GM10248 (cell line): ENCODE results near the gene STT3A.

Experiments
- CTCF ChIA-PET: fragments of 300-600 bp; sonication (Branson Sonifier 250); formaldehyde crosslinking; extraction: SDS; loops from one replicate; lab custom pipeline; 2021; ENCODE audit warnings: antibody characterized with exemption; lab: Yijun Ruan, JAX
- POLR2A ChIA-PET: fragments of 350-650 bp; sonication (Branson Sonifier 250); formaldehyde crosslinking; extraction: SDS; loops from one replicate; lab custom pipeline; 2020; ENCODE audit warnings: antibody characterized with exemption; lab: Yijun Ruan, JAX
- DNase-seq: peaks from one replicate; pipeline ENCODE4 v3.0.0; 2012; ENCODE audit errors: extremely low spot score
- CTCF ChIP-seq: IDR thresholded peaks from 2 replicates; pipeline ENCODE4 v1.5.1; 2012; ENCODE audit warnings: mild to moderate bottlenecking, low read depth; ENCODE audit errors: extremely low read depth, missing control alignments, control extremely low read depth

STT3A gene

DNA sequence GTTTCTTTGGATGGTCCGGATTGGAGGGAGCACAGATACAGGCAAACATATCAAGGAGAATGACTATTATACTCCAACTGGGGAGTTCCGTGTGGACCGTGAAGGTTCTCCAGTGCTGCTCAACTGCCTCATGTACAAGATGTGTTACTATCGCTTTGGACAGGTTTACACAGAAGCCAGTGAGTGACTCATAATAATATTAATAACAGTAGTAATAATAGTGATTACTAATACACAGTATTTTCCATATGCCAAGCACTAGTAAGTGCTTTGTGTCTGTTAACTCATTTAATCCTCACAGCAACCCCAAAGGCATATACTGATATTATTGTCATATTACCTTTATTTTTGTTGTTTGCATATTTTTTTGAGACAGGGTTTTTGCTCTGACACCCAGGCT lies 25.7 kb downstream of the STT3A start:
- CTCF ChIA-PET, result no interaction called here
- POLR2A ChIA-PET, result no interaction called here
- no peak for DNase-seq
- TF ChIP-seq CTCF, result no peak

- no peak for TF ChIP-seq CTCF
- DNase-seq, result no peak
- ChIA-PET POLR2A (no interaction called here), CTCF (interaction anchor here (0.9 to 1.2 kb wide), 3 partner anchors 13 to 47 kb away, joined by 3 to 4 read pairs (median 3); no protein-coding TSS in a partner anchor)
These were observed 29.3 kb downstream of the STT3A start for GRCh38 chr11:125621995-125622394.

GRCh38 chr11:125623064-125623463 lies 30.4 kb downstream of the STT3A start:
- no peak for TF ChIP-seq CTCF
- CTCF ChIA-PET, result no interaction called here
- POLR2A ChIA-PET, result interaction anchor here (0.6 kb wide), 1 partner anchor 32 kb away, joined by 3 read pairs; no protein-coding TSS in a partner anchor
- DNase-seq, result no peak

DNA sequence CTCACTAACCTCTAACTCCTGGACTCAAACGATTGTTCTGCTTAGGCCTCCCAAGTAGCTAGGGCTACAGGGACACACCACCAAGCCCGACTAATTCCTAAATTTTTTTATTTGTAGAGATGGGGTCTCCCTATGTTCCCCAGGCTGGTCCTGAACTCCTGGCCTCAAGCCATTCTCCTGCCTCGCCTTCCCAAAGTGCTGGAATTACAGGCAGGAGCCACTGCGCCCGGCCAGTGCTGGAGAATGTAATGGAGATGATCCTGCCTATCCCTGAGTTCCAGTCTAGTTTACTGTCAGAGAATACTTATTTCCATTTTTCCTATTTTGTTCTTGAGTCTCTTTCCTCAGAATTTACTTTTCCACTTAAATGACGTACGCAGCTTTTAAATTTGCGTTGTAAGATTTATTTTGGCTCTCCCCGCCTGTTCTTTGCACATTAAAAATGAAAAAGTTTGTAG lies 32.1 kb downstream of the STT3A start, which contains the start of gene CHEK1:
Gene CHEK1, plus strand, starts transcription at position 408 of the 458 bp plus-strand sequence. CDS start 1,606 bp downstream, outside the sequence.
- DNase-seq, result no peak
- ChIA-PET POLR2A (no interaction called here), CTCF (interaction anchor here (1.1 to 2.7 kb wide), 3 partner anchors 8 to 32 kb away, joined by 3 to 11 read pairs (median 4); partner anchors contain the start of gene STT3A)
- no peak for TF ChIP-seq CTCF

GRCh38 chr11:125625225-125625629 lies 32.6 kb downstream of the STT3A start:
- DNase-seq, result no peak
- ChIA-PET CTCF (interaction anchor here (1.1 to 2.7 kb wide), 4 partner anchors 9 to 32 kb away, joined by 3 to 11 read pairs (median 6); partner anchors contain the start of gene STT3A), POLR2A (no interaction called here)

DNA sequence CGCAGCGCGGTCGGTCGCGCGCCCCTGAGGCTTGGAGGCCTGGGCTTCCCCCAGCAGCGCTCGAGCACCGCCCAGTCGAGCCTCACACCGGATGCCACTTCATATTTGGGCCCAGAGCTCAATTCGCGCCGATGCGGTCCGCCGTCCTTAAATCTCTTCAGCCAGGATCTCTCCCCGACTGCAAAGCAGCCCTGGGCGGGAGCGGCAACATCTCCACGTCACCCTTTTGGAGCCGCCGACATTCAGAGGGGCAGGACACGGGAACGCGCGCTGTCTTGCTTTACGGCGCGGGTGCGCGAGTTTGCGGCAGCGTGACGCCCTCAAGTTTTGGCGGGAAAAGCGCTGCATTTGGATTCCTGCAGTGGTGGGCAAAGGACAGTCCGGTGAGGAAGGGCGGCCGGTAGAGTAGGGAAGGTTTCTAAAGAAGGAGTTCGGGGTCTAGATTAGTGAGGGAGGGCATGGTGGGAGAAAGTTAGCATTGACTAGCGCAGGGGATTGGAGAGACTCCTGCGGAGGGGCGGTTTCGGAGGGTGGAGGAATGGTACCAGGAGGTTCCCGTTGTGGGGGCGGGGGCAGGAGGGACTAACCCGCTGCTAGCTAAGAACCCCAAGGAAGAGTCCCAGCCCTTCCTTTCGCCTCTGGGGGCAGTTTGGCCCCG lies 33.1 kb downstream of the STT3A start:
- no peak for TF ChIP-seq CTCF
- peak; percentile 84 for DNase-seq
- ChIA-PET CTCF (interaction anchor here (1.1 to 2.7 kb wide), 4 partner anchors 9 to 33 kb away, joined by 3 to 11 read pairs (median 6); partner anchors contain the start of gene STT3A), POLR2A (no interaction called here)

More at GRCh38 chr11:125625225-125625629, 32.6 kb downstream of the STT3A start:
- TF ChIP-seq CTCF, result no peak
